H1 (cell line): ENCODE measurements around the gene SPOCK1. TPM values are rescaled to one million over a fixed set of nuclear protein-coding genes. Genes with fewer than 3 reads are reported as not detected.

ENCODE experiments used
- CTCF ChIA-PET: fragments of 300-600 bp; sonication (Branson Sonifier 250); formaldehyde crosslinking; loops from one replicate; lab custom pipeline; 2021; ENCODE audit not compliant: partially characterized antibody; lab: Charles Lee
- POLR2A ChIA-PET: fragments of 300-600 bp; sonication (Branson Sonifier 250); formaldehyde crosslinking; loops from one replicate; lab custom pipeline; 2021; ENCODE audit warnings: inconsistent platforms; ENCODE audit not compliant: partially characterized antibody; lab: Charles Lee
- DNase-seq, 2 experiments: peaks; one replicate each; pipeline versions ENCODE4 v3.0.0 to v3.0.0-alpha.2; 2010 to 2022; ENCODE audit warnings: low spot score in 2 of 2, low read depth in 1 of 2, mixed read lengths in 1 of 2
- FAIRE-seq: peaks from 2 replicates; lab custom pipeline; 2011; peaks lifted over from hg19 to GRCh38; lab: Jason Lieb, UNC
- H2AFZ ChIP-seq: 2 replicates; pipeline ENCODE4 v1.8.1; 2012; ENCODE audit warnings: low read length, inconsistent platforms
- H2AK5ac ChIP-seq: 2 replicates; pipeline ENCODE4 v1.6.1; 2013; ENCODE audit warnings: low read depth, low read length
- H2BK120ac ChIP-seq: replicated peaks from 2 replicates; pipeline ENCODE3; 2013; ENCODE audit warnings: low read depth, low read length, inconsistent platforms
- H2BK12ac ChIP-seq: 2 replicates; pipeline ENCODE4 v1.6.1; 2013; ENCODE audit warnings: low read depth, low read length
- H2BK15ac ChIP-seq: 2 replicates; pipeline ENCODE4 v1.6.1; 2013; ENCODE audit warnings: low read length
- H2BK20ac ChIP-seq: 2 replicates; pipeline ENCODE4 v1.6.1; 2013; ENCODE audit warnings: low read length
- H2BK5ac ChIP-seq: 2 replicates; pipeline ENCODE4 v1.6.1; 2013; ENCODE audit warnings: low read depth, low read length
- H3K14ac ChIP-seq: 2 replicates; pipeline ENCODE4 v1.6.1; 2013; ENCODE audit warnings: inconsistent platforms; ENCODE audit not compliant: insufficient read length
- H3K18ac ChIP-seq: 2 replicates; pipeline ENCODE4 v1.6.1; 2013; ENCODE audit warnings: low read length; ENCODE audit errors: extremely low read depth
- H3K23ac ChIP-seq: 2 replicates; pipeline ENCODE4 v1.6.1; 2013; ENCODE audit warnings: inconsistent platforms; ENCODE audit not compliant: insufficient read length
- H3K23me2 ChIP-seq: 2 replicates; pipeline ENCODE4 v1.6.1; 2013; ENCODE audit warnings: low read depth, low read length
- H3K27ac ChIP-seq: 2 replicates; pipeline ENCODE4 v1.6.1; 2011; ENCODE audit warnings: low read depth, low read length, inconsistent platforms
- H3K27me3 ChIP-seq, 4 experiments: replicated peaks in 1 of 4; 1 replicate in 1 of 4; 2 replicates in 3 of 4; pipeline versions ENCODE4 v1.6.1 to v1.8.1; 2011 to 2013; ENCODE audit warnings: low read length in 3 of 4, mild to moderate bottlenecking in 3 of 4, inconsistent platforms in 2 of 4, mixed read lengths in 2 of 4, moderate library complexity in 1 of 4; ENCODE audit not compliant: control insufficient read depth in 3 of 4, insufficient read depth in 3 of 4; ENCODE audit errors: extremely low read depth in 1 of 4
- H3K36me3 ChIP-seq, 4 experiments: 2 replicates each; pipeline versions ENCODE4 v1.6.1 to v1.8.1; 2011 to 2013; ENCODE audit warnings: mild to moderate bottlenecking in 4 of 4, low read length in 3 of 4, moderate library complexity in 2 of 4, control low read depth in 1 of 4, inconsistent platforms in 1 of 4; ENCODE audit not compliant: insufficient read depth in 4 of 4, control insufficient read depth in 2 of 4
- H3K4ac ChIP-seq: replicated peaks from 2 replicates; pipeline ENCODE3; 2013; ENCODE audit warnings: low read length, low read depth, mixed read lengths, inconsistent platforms; ENCODE audit not compliant: insufficient read length
- H3K4me1 ChIP-seq, 4 experiments: replicated peaks in 1 of 4; 1 replicate in 1 of 4; 2 replicates in 3 of 4; pipeline versions ENCODE4 v1.6.1 to v1.8.1; 2011 to 2013; ENCODE audit warnings: low read length in 3 of 4, inconsistent platforms in 2 of 4, mixed read lengths in 1 of 4; ENCODE audit not compliant: insufficient read depth in 4 of 4, control insufficient read depth in 3 of 4
- H3K4me2 ChIP-seq, 2 experiments: 2 replicates each; pipeline versions ENCODE4 v1.6.1 to v1.8.1; 2011 to 2013; ENCODE audit warnings: low read depth in 2 of 2, low read length in 2 of 2, control low read depth in 1 of 2, inconsistent platforms in 1 of 2, mild to moderate bottlenecking in 1 of 2; ENCODE audit not compliant: insufficient read depth in 1 of 2
- H3K4me3 ChIP-seq, 4 experiments: fragments of 200-600, 300-600 bp in 1 of 4; sonication (generic), shearing (Covaris generic), sonication (Bioruptor Twin) in 1 of 4; 2 replicates each; pipeline versions ENCODE4 v1.5.1 to v1.8.1; 2011 to 2016; ENCODE audit warnings: low read length in 4 of 4, low read depth in 3 of 4, control low read depth in 2 of 4, inconsistent platforms in 2 of 4, mild to moderate bottlenecking in 2 of 4, mixed read lengths in 1 of 4, moderate library complexity in 1 of 4; ENCODE audit not compliant: insufficient read depth in 2 of 4; ENCODE audit errors: extremely low read depth in 1 of 4
- H3K56ac ChIP-seq: replicated peaks from 2 replicates; pipeline ENCODE3; 2013; ENCODE audit warnings: low read depth, mild to moderate bottlenecking, mixed read lengths, low read length, inconsistent platforms; ENCODE audit not compliant: insufficient read length
- H3K79me1 ChIP-seq: 2 replicates; pipeline ENCODE4 v1.6.1; 2013; ENCODE audit warnings: low read depth, low read length, control low read depth
- H3K79me2 ChIP-seq, 2 experiments: 2 replicates each; pipeline versions ENCODE4 v1.6.1 to v1.8.1; 2012 to 2013; ENCODE audit warnings: low read length in 2 of 2, mild to moderate bottlenecking in 2 of 2, inconsistent platforms in 1 of 2; ENCODE audit not compliant: insufficient read depth in 2 of 2, control insufficient read depth in 1 of 2
- H3K9ac ChIP-seq, 4 experiments: replicated peaks in 1 of 4; 1 replicate in 1 of 4; 2 replicates in 3 of 4; pipeline versions ENCODE4 v1.6.1 to v1.8.1; 2011 to 2013; ENCODE audit warnings: low read depth in 3 of 4, low read length in 3 of 4, control low read depth in 2 of 4, mild to moderate bottlenecking in 2 of 4, moderate library complexity in 2 of 4, inconsistent platforms in 1 of 4; ENCODE audit errors: extremely low read depth in 1 of 4
- H3K9me3 ChIP-seq, 2 experiments: 2 replicates each; pipeline versions ENCODE4 v1.6.1 to v1.8.1; 2012 to 2013; ENCODE audit warnings: mild to moderate bottlenecking in 2 of 2, moderate library complexity in 2 of 2, control low read depth in 1 of 2, inconsistent platforms in 1 of 2, low read depth in 1 of 2, low read length in 1 of 2, mixed read lengths in 1 of 2; ENCODE audit not compliant: insufficient read depth in 2 of 2
- H4K20me1 ChIP-seq, 2 experiments: replicated peaks in 1 of 2; 2 replicates each; pipeline versions ENCODE3 to v1.8.1; 2011 to 2013; ENCODE audit warnings: inconsistent platforms in 2 of 2, low read length in 2 of 2, mild to moderate bottlenecking in 1 of 2; ENCODE audit not compliant: insufficient read depth in 2 of 2, control insufficient read depth in 1 of 2
- H4K5ac ChIP-seq: 2 replicates; pipeline ENCODE4 v1.6.1; 2013; ENCODE audit warnings: low read length, low read depth, mixed read lengths, inconsistent platforms; ENCODE audit not compliant: insufficient read length
- H4K8ac ChIP-seq: 2 replicates; pipeline ENCODE4 v1.8.0; 2013; ENCODE audit warnings: mild to moderate bottlenecking, moderate library complexity, low read length, inconsistent platforms; ENCODE audit not compliant: insufficient read depth; ENCODE audit errors: extremely low read depth
- H4K91ac ChIP-seq: replicated peaks from 2 replicates; pipeline ENCODE3; 2013; ENCODE audit warnings: low read length, mixed read lengths, inconsistent platforms; ENCODE audit not compliant: insufficient read length
- NANOG ChIP-seq: IDR thresholded peaks from 2 replicates; pipeline ENCODE4 v1.6.1; 2011; ENCODE audit warnings: low read length, low read depth, mild to moderate bottlenecking, inconsistent platforms; ENCODE audit not compliant: insufficient read depth, poor library complexity, severe bottlenecking
- whole genome bisulfite sequencing, 2 experiments: shearing (Covaris generic) in 1 of 2; methylation state at CpG; one replicate each; pipeline versions ENCODE4 v1.1.6 to v1.1.7; 2013 to 2015; ENCODE audit warnings: low lambda C conversion rate in 2 of 2, mixed read lengths in 2 of 2, inconsistent platforms in 1 of 2, low coverage in 1 of 2, missing lambda C conversion rate in 1 of 2; ENCODE audit not compliant: insufficient replicate concordance in 2 of 2, insufficient coverage in 1 of 2, insufficient read length in 1 of 2; ENCODE audit errors: extremely low coverage in 1 of 2, missing lambda C conversion rate in 1 of 2; 5-methylcytosine and 5-hydroxymethylcytosine counted together
- polyA plus RNA-seq, 7 experiments: library from polyadenylated mRNA; depleted of rRNA in 3 of 7; stranded (reverse) in 5 of 7; unstranded in 2 of 7; fragments of >200 nt in 5 of 7; fragments of 200-250 nt in 2 of 7; gene quantifications; 1 replicate in 5 of 7; 2 replicates in 1 of 7; 4 replicates in 1 of 7; pipeline versions ENCODE4 v1.2.1 to v1.2.3, GENCODE V29; 2011 to 2013; ENCODE audit warnings: missing spikeins in 2 of 7, mixed read lengths in 2 of 7
- total RNA-seq: library from RNA; stranded (reverse); fragmentation: NEBNext Ultra II Directional; extraction: Animal tissue kit (Norgen Biotek cat#: 25700); gene quantifications from 2 replicates; pipeline ENCODE4 v1.2.1, GENCODE V29; 2021

SPOCK1 gene
- total and polyA plus RNA-seq, 2 of the 8 experiments (the other 6 are each of a cell fraction or from before 2014, with no cell fraction given), result 6.9 to 18.1 TPM

DNA sequence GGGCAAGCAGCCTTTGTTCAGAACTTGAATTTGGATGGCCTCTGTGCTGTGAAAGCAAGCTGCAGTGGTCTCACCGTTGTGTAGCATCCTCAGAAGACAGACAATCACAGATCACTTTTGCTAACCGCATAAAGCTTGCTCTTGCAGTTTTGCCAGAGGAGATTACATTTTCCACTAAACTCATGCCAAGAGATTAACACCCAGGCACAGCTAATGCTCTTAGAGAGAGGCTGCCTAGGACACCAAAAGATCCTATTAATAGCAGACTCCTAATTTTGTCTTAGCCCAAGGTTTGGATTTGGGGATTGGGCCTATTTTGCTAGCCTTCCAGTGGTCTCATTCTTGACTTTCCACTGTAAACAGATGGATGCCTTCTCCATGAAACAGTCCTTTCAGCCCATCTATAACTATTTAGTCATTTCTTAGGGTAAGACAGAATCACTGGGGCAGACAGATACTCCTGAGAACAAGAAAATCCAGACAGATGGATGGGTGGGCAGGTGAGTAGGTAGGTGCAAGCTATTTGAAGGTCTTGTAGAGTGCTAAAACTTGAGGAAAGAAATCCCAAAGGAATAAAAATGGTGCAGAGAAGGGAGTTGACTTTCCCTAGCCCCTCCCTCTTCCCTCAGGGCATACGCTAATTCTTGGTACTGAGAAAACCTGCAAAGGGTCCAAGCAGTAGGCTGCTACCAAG is 506.2 kb downstream of the SPOCK1 start:
- FAIRE-seq, result no peak
- H4K20me1 ChIP-seq, result no peaks in the 10 kb centered on the region
- no peak overlapping the region for H2BK120ac ChIP-seq
- no peak overlapping the region for H2BK20ac ChIP-seq
- no peak overlapping the region for H3K9ac ChIP-seq
- H3K36me3 ChIP-seq, result no peaks in the 10 kb centered on the region
- H2BK12ac ChIP-seq, result no peak overlapping the region
- 90% methylated on average over 3 of the region's 3 CpGs; no CpG with 5 or more reads in 1 of the 2 experiments for WGBS, 2 experiments
- no peaks in the 10 kb centered on the region for H3K4me1 ChIP-seq
- H3K56ac ChIP-seq, result no peak overlapping the region
- H3K27me3 ChIP-seq, result no peaks in the 10 kb centered on the region
- H4K91ac ChIP-seq, result no peak overlapping the region
- H3K27ac ChIP-seq, result no peak overlapping the region
- H2BK5ac ChIP-seq, result no peak overlapping the region
- H3K79me2 ChIP-seq, result no peaks in the 10 kb centered on the region
- no peak overlapping the region for H3K23ac ChIP-seq
- H2AFZ ChIP-seq, result no peak overlapping the region
- H3K23me2 ChIP-seq, result no peaks in the 10 kb centered on the region
- no peaks in the 10 kb centered on the region for H3K79me1 ChIP-seq
- H4K5ac ChIP-seq, result no peak overlapping the region
- no peak overlapping the region for H3K4ac ChIP-seq
- H2BK15ac ChIP-seq, result no peak overlapping the region
- no peak for DNase-seq
- no peak overlapping the region for H2AK5ac ChIP-seq
- no peaks in the 10 kb centered on the region for H3K9me3 ChIP-seq
- no peak overlapping the region for H3K4me2 ChIP-seq
- no peak overlapping the region for H3K14ac ChIP-seq
- POLR2A ChIA-PET, result no interaction called here
- H3K4me3 ChIP-seq, result no peak overlapping the region
- H3K18ac ChIP-seq, result no peak overlapping the region
- CTCF ChIA-PET, result no interaction called here
- no peak overlapping the region for H4K8ac ChIP-seq
- no peak for TF ChIP-seq NANOG
